KOPT-K1 (cell line): ENCODE results near the gene CTBP2.

Source experiments
- H3K27ac ChIP-seq: fragments of 200-600 bp; sonication (generic); 2 replicates; pipeline ENCODE4 v1.5.1; 2016; ENCODE audit warnings: antibody characterized with exemption, mild to moderate bottlenecking, low read depth, low read length; ENCODE audit not compliant: poor library complexity, severe bottlenecking
- H3K36me3 ChIP-seq: fragments of 200-600 bp; sonication (generic); 2 replicates; pipeline ENCODE4 v1.5.1; 2017; ENCODE audit warnings: antibody characterized with exemption, mild to moderate bottlenecking, low read length, moderate library complexity; ENCODE audit not compliant: insufficient read depth
- H3K9me3 ChIP-seq: fragments of 200-600 bp; sonication (generic); 2 replicates; pipeline ENCODE4 v1.5.1; 2017; ENCODE audit warnings: antibody characterized with exemption, low read length, mild to moderate bottlenecking; ENCODE audit not compliant: insufficient read depth, poor library complexity, severe bottlenecking

The CTBP2 gene

DNA sequence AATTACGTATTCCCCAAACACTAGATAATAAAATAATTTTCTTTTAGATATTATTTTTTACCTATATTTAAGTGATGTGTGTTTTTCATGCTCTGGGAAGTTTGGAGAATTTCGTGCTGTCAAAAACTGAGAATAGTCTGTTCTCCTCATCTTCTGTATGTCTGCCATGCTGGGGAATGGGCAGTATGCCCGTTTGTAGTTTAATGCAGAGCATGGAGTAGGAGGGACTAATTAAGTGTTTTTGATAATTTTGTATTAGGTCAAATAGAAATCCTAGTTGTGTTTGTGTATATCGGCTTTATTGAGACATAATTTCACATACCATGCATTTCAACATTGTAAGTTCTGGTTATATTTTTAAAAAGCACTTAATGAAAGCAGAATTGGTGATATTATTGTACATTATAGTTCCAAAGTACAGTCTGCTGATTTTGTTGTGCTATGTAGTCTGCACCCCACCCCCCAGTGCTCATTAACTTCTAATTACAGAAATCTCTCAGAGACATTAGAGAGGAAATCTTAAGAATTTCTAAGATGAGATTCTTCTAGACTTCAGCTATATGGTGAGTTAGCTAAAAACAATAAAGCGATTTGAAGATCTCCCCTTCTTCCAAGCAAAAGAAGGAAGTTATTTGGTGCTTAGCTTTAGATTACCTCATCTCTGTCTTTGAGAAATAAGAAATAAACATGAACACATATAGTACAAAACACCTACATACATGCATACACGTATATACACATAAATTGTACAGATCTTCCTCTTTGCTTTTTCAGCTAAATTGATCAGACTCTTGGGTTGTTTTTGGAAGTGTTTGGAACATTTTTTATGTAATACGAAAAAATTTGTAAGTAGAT is 196.3 kb downstream of the CTBP2 start:
- Histone ChIP-seq H3K36me3 (peaks cover 34% of the 10 kb centered on the region), H3K27ac (no peak overlapping the region), H3K9me3 (no peaks in the 10 kb centered on the region)

DNA sequence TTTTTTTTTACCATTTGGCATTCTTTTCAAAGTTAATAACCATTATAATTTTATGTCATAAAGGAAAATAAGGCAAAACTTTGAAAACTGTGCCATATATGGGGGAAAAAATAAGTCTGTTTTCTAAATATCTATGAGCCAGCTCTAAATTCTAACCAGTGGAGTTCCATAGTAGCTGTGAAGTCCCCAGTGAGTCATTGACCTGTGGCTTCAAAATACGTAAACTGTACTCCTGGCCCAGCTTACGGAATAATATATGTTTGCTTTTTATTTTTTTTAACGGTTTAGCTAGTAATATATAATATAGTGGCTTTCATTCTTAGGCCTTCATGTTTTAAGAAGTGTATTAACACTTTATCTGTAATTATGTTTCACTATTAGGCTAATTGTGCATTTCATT is 197.9 kb downstream of the CTBP2 start:
- H3K36me3 ChIP-seq = peaks cover 17% of the 10 kb centered on the region
- H3K9me3 ChIP-seq = no peaks in the 10 kb centered on the region
- no peak overlapping the region for H3K27ac ChIP-seq

DNA sequence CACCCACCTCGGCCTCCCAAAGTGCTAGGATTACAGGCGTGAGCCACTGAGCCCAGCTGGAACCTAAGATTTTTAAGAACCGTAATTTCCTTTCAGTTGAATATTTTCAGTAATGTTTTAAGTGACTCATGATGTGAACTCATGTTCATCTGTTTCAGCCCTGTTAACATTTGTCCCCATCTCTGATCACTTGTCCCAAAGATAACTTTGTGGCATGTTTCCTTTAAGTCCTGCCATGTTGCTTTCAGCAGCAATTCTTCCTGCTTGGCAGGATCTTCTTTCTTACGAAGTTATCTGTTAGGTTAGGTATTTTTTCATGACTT is 199.2 kb downstream of the CTBP2 start:
- no peaks in the 10 kb centered on the region for H3K9me3 ChIP-seq
- no peak overlapping the region for H3K27ac ChIP-seq
- peaks cover 5% of the 10 kb centered on the region for H3K36me3 ChIP-seq

DNA sequence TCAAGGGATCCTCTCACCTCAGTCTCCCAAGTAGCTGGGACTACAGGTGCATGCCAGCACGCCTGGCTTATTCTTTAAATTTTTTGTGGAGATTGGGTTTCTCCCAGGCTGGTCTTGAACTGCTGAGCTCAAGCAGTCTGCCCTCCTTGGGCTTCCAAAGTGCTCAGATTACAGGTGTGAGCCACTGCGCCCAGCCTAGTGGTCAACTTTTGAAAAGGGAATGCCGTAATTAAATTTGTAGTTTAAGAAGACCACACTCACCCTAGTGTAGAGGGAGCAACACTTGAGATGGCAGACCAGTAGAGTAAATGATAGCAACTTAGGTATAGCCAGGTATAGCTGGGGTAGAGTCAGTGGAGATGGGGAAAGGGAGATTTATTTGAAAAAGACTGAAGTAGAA is 200.8 kb downstream of the CTBP2 start:
- Histone ChIP-seq H3K27ac (no peak overlapping the region), H3K9me3 (no peaks in the 10 kb centered on the region), H3K36me3 (no peaks in the 10 kb centered on the region; the same call in 1 of the 2 replicates)

DNA sequence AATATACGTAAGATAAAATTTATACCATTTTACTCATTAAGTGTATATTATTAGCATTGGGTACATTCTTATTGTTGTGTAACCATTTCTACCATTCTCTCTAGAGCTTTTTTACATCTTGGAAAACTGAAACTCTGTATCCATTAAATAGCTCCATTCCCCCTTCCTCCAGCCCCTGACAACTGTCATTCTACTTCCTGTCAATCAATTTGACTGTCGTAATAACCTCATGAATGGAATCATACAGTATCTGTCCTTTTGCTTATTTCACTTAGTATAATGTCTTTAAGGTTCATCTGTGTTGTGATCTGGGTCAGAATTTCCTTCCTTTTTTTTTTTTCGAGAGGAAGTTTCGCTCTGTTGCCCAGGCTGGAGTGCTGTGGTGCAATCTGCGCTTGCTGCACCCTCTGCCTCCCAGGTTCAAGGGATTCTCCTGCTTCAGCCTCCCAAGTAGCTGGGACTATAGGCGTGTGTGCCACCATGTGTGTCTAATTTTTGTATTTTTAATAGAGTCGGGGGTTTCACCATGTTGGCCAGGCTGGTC is 202.9 kb downstream of the CTBP2 start:
- Histone ChIP-seq H3K27ac (no peak overlapping the region), H3K9me3 (no peaks in the 10 kb centered on the region), H3K36me3 (no peaks in the 10 kb centered on the region; the same call in 1 of the 2 replicates)

DNA sequence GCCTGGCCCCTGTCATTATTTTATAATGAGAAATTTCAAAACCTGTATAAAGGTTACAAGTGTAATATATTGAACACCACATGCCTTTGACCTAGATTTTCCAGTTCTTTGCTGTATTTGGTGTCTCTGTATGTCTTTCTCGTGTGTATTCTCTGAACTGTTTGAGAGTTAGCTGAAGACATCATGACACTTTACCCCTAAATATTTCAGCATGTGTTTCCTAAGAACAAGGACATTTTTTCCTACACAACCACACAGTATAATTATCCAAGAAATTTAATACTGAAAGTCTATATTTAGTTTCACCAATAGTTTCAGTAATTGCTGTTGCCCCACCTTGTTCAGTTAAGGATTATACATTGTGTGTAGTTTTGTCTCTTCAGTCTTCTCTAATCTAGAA is 203.6 kb downstream of the CTBP2 start:
- Histone ChIP-seq H3K27ac (no peak overlapping the region), H3K9me3 (no peaks in the 10 kb centered on the region), H3K36me3 (no peaks in the 10 kb centered on the region)

DNA sequence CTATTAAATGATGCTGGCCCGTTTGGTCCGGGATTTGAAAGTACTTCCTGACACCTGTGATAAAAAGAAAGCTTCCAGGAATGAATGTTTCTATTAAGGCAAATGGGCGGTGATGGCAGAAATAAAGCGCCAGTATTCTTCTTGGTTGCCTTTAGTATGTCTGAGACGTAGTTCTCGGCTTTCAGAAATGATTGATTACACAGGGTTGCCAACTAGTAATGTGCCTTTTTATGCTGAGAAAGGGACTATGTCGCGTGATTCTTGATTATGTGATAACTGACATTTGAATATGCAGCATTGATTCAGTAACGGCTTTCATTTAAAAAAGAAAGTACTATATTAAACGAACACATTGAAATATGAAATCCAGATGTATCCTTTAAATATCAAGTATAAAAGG is 204.5 kb downstream of the CTBP2 start:
- no peaks in the 10 kb centered on the region for H3K9me3 ChIP-seq
- H3K36me3 ChIP-seq = no peaks in the 10 kb centered on the region
- no peak overlapping the region for H3K27ac ChIP-seq

DNA sequence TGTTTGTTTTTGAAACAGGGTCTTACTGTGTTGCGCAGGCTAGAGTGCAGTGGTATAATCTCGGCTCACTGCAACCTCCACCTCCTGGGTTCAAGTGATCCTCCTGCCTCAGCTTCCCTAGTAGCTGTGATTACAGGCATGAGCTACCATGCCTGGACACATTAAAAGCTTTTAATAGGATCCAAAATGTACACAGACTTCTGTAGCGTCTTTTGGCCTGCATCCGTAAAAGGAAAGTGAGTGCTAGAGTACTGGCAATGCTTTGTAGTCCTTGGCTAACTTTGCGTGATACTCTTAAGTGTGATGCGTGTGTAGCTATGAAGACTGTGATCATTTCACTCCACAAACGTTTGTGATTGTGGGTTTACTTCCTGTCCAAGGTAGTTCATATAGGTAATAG is 205.1 kb downstream of the CTBP2 start:
- H3K27ac ChIP-seq = no peak overlapping the region

DNA sequence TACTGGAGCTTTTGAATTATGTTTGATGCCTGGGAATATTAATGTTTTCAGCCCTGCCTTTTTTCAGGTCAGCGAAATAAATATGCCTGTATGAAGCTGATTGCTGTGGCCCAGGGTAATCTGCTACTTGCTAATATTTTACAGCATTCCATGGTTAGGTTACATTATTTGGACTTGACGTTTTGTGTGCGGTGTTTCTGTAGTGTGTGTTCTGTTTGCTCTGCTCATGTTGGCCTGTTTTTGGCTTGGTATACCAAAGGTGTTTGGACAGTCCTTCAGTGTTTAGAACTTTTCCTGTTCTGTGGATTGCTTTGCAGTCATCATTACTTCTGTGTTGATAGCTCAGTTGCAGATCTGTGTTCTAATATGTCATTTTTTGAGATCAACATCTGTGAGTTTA is 206.9 kb downstream of the CTBP2 start:
- Histone ChIP-seq H3K9me3 (no peaks in the 10 kb centered on the region), H3K36me3 (peaks cover 4% of the 10 kb centered on the region; the same call in 1 of the 2 replicates), H3K27ac (no peak overlapping the region)

More for the DNA sequence above, 205.1 kb downstream of the CTBP2 start:
- Histone ChIP-seq H3K36me3 (no peaks in the 10 kb centered on the region), H3K9me3 (no peaks in the 10 kb centered on the region)

DNA sequence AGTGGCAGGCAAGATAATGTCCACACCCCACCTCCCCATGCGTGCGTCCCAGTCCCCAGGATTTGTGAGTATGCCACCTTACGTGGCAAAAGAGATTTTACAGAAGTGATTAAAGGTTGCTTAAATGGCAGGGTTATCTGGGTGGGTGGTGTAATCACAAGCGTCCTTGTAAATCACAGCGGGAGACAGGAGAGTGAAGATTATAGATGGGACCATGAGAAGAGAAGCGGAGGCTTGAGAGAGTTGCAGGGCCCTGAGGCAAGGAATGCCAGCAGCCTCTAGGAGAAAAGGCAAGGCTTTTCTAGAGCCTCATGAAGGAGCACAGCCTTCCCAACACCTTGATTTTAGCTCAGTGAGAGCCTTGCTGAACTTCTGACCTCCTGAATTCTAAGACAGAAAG is 208.2 kb downstream of the CTBP2 start:
- H3K36me3 ChIP-seq = peaks cover 10% of the 10 kb centered on the region; the same call in 1 of the 2 replicates
- H3K27ac ChIP-seq = no peak overlapping the region
- H3K9me3 ChIP-seq = no peaks in the 10 kb centered on the region

DNA sequence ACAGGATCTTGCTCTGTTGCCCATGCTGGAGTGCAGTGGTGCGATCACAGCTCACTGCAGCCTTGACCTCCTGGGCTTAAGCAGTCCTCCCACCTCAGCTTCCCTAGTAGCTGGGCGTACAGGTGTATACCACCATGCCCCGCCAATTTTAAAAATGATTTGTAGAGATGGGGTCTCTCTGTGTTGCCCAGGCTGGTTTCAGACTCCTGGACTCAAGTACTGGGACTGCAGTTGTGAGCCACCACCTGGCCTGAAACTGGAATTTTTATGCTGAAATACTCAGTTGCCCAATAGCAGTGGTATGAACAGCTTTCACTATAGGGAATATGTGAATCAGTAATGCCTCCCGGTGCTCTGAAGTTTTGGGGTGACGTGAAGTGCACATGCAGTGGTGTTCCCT is 210.8 kb downstream of the CTBP2 start:
- Histone ChIP-seq H3K36me3 (peaks cover 22% of the 10 kb centered on the region), H3K9me3 (no peaks in the 10 kb centered on the region), H3K27ac (no peak overlapping the region)

DNA sequence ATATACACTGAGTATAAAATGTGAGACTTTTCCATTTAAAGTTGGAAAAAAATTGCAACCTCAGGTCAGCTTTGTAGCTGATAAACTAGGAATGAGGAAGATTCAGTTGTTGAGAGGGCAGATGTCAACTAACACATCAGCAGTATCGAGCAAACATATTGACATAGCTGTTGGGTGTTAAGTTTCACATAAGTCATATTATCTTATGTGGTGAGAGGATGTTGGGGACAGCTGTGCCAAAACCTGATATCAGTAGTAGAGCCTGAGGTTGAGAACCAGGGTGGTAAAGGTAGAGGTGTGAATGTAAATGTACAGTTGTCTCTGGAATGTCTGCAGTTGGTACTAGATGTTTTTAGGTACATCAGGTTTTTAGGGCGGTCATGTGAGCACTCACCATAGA is 213.4 kb downstream of the CTBP2 start:
- no peaks in the 10 kb centered on the region for H3K9me3 ChIP-seq
- peaks cover 36% of the 10 kb centered on the region for H3K36me3 ChIP-seq
- H3K27ac ChIP-seq = no peak overlapping the region

DNA sequence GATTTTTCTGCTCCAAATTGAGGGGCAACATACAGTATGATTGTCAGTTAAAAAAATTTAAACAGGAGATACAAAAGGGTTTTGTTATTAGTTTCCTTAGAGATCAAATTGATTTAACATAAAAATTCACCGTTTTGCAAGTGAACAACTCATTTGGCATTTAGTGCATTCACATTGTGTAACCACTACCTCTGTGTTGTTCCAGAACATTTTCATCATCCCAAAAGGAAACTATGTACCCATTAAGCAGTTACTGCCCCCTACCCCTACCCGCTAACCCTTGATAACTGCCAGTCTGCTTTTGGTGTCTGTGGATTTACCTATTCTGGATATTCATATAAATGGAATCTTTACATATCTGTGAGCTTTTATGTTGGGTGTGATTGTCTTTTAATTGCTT is 215.4 kb downstream of the CTBP2 start:
- Histone ChIP-seq H3K9me3 (no peaks in the 10 kb centered on the region), H3K36me3 (peaks cover 36% of the 10 kb centered on the region), H3K27ac (no peak overlapping the region)

DNA sequence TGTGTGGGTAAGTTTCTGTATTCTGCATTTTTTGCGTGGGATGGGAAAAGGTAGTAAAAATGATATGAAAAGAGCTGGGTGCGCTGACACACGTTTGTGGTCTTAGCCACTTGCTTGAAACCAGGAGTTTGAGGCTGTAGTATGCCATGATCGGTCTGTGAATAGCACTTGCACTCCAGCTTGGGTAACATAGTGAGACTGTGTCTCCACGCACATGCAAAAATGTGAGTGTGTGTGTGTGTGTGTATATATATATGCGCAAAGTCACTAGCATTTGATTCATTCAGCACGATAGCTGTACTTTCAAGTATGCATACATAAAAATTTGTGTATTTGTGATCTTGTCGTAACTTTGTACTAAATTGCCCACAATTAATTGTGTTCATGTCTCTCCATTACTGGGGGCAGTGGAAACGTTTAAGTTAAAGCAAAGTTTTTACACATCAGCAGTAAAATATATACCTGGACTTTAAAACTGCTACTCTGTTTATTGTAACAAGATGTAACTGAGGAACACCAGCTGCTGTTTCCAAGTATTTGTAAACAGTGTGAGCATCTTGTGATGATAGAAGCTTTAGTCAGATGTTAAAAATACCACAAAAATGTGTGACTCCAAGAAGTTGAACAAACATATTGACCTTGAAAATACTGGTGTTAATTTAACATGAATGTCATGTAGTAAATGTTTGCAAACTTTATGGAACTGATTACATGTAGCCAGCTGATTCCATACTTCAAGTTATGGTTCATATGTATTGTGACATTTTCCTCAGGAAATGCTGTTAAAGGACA is 216.9 kb downstream of the CTBP2 start:
- peaks cover 33% of the 10 kb centered on the region for H3K36me3 ChIP-seq
- no peak overlapping the region for H3K27ac ChIP-seq
- no peaks in the 10 kb centered on the region for H3K9me3 ChIP-seq

DNA sequence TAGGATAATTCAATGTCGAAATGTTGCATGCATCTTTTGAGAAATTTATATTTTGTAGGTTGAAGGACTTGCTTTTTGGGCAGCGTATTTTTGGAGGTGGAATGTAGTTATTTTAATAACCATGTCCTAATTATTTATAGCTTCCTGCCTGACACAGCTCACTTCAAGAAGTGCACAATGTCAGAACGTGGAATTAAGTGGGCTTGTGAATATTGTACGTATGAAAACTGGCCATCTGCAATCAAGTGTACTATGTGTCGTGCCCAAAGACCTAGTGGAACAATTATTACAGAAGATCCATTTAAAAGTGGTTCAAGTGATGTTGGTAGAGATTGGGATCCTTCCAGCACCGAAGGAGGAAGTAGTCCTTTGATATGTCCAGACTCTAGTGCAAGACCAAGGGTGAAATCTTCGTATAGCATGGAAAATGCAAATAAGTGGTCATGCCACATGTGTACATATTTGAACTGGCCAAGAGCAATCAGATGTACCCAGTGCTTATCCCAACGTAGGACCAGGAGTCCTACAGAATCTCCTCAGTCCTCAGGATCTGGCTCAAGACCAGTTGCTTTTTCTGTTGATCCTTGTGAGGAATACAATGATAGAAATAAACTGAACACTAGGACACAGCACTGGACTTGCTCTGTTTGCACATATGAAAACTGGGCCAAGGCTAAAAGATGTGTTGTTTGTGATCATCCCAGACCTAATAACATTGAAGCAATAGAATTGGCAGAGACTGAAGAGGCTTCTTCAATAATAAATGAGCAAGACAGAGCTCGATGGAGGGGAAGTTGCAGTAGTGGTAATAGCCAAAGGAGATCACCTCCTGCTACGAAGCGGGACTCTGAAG is 217.8 kb downstream of the CTBP2 start:
- peaks cover 27% of the 10 kb centered on the region for H3K36me3 ChIP-seq
- H3K27ac ChIP-seq = no peak overlapping the region
- no peaks in the 10 kb centered on the region for H3K9me3 ChIP-seq
